ENCODE data around the gene POLR3B.
"Not testable (repeated sequence)": the region's sequence is repeated elsewhere in the genome, so short reads cannot be mapped to it uniquely, and the experiment has no call there.

Gene POLR3B

DNA sequence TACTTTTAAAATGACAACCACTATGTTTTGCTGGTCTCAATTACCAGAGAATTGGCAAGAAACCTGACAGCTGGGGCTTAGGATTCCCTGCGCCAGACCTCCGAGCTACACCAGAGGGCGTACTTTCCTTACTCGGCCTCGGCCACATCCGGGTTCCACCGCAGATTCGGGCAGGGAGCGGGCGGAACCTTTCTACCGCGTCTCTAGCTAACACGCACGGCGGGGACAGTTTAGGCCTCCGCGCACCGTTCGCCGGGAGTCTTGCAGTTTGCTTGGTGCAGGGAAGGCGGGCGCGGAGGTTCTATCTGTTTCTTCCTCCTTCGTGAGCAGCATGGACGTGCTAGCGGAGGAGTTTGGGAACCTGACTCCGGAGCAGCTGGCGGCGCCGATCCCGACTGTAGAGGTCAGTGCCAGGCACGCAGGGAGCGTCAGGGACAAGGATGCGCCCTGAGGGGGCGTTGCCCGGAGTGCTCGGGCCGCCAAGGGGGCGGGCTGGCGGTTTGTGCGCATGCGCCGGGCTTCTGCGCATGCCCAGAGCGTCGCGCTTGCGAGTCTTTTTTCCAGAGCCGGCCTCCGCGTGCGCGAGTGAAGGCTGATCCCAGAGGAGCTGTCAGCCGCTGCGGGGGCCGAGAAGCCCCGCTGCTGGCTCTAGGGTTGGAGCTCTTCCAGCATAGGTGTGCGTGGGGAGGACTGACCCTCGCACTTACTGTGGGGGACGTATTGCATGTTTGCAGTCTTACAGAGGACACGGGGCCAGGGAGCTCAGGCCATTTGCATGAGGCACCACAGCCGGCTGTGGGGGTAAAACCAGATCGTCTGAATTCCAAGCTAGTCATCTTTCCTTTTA is at the start of gene POLR3B:
POLR3B (plus strand) TSS at position 200 of the 847 bp plus-strand sequence; CDS start at position 332, 132 bp downstream.
- peak; percentile 93 for DNase-seq

DNA sequence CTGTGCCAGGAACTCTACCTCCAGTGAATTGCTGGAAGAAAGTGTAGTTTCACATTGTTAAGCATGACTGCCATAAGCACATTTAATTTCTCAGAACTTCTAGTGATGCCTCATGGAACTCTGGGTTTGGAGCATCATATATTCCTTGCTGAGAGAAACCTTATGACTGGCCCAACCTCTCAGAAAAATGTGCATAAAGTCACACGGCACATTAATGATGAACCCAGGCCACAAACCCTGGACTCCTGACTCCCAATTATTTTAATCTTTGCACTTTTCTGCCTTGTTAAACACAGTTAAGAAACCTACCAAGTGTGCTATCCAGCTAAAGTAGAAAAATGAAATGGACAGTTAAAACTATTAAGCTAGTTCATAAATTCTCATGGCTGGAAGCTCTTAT is 49.4 kb upstream of the POLR3B start:
- DNase-seq = no peak

DNA sequence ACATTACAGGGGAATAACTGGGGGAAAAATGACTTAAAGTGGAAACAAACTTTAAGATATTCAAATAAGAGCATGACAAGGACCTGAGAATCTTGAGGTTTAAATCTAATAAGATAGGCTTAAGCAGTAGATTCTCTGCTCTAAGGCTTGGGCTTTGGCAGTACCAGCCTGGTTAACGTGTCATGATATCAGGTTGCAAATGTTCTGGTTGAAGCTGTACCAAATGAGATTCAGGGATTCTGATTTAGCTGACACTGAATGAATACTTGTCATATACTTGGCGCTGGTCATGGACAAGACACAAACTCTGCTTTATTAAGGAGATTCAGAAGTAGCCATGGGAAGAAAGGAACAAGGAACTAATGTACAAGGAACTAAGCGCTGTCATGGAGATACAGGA is 48.9 kb upstream of the POLR3B start:
- no peak for DNase-seq

DNA sequence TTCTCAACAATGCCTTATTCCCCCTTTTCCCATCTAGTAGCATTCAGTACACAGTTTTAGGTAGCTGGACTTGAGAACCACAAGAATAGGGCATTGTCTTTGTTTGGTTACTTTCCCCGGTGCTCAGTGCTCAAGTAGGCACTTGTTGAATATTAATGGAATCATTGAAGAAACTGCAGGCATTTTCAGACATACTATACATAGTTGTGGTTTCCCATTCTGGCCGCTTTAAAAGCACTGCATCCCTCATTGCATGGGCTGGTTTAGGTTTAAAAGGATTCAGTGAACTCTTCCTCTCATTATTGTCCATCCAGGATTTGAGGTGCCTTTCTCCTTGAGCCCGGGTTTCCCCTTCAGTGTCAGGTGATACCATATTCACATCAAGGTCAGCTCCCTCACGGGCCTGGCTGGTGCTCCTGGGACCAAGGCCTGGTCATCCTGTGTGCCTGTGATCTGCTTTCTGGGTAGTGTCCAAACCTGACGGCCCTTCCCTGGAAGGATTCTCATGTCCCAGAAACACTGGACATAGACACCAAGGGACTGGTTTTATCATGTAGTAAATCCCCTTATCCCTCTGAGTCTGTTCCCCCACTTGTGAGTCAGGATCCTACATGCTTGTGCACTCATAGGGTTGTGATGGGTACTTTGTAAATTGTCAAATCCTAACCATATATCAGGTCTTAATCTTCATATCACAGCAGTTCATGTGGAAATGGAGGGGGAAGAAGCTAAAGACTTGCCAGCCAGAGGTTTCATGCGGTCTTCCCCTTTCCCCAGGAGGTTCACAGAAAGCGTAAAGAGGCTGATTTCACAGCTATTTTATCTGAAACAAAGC is 47.7 kb upstream of the POLR3B start:
- no peak for DNase-seq

DNA sequence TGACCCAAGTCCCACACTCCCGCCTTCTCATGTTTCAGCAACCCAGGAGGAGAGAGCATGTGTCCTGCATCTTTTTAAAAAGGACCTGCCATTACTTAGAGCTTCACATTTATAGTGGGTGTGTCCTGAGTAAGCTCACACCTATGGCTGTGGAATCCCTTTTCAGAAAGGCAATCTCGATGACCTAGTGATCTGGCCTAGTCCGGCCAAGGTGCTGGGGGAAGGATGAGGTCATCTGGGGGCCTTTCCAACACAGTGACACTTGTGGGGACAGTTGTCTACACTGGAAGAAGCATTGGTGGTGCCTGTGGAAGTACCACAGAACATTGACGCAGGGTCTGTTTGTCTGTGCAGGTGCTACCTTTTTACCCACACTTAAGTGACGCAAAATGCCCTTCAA is 46.9 kb upstream of the POLR3B start:
- DNase-seq = no peak

DNA sequence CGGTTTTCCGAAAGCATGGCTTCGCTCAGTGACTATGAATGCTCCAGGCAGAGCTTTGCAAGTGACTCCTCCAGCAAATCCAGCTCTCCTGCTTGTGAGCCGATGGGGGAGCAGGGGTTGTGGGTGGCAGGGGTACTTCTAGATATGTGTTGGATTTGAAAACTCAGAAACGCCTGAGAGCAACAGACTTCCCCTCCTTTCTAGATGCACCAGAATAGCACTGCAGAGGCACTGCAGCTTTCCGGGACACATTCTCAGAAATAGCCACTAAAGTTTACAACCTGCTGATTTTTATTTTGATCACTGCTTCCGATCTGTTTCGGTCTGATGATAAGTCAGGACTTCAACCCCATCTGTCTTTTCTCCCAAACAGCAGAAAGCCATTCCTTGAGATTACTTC is 46.4 kb upstream of the POLR3B start:
- DNase-seq = no peak

DNA sequence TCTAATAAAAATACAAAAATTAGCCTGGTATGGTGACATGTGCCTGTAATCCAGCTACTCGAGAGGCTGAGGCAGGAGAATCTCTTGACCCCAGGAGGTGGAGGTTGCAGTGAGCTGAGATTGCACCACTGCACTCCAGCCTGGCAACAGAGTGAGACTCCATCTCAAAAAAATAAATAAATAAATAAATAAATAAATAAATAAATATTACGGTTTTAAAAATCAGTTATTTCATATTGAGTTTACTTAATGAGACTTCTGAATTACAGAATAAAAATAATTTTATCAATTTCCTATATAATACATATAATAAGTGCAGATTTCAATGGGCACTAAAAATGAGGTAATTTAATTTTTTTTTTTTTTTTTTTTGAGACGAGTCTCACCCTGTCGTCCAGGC is 44.1 kb upstream of the POLR3B start:
- DNase-seq = not testable (repeated sequence)

DNA sequence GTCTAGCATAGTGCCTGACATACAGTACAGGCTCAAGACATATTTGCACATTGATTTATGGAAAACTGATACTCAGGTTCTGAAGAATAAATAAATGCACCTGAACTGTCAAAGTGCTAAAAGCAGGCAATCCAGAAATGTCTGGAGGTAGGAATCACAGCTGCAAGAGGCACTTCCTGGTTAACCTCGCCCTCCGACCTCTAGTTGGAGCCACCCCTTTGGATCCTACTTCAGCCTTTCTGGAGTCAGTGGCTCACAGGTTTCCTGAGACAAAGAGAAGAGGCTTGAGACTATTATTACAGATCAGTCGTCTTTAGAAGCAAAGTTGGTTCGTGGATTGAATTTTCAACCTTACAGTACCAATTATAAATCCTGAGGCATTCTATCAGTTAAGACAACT is 42.0 kb upstream of the POLR3B start:
- no peak for DNase-seq

DNA sequence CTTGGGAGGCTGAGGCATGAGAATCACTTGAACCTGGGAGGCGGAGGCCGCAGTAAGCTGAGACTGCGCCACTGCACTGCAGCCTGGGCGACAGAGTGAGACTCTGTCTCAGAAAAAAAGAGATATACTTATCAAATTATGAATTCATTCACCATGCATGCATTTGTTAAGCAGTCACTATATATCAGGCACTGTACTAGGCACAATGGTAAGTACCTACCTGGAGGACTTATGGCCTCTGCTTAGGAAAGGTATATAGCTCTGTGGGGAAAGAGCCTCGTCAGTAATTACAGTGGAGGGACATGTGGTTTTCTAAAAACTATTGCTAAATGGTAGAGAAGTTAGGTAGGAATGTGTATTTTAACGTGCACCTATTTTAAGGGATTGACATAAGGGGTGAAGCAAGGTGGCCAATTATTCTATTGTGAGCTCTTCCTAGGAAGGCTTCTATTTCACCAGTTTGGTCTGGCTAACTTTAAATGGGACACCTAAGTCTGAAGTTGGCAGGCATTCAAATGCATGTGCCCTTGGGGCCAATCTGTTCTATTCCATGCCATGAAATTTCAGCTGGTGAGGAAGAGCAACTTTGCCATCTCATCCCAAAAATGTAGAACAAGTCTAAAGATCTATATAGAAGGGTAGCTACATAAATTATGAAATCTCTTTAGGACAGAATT is 40.0 kb upstream of the POLR3B start:
- no peak for DNase-seq

DNA sequence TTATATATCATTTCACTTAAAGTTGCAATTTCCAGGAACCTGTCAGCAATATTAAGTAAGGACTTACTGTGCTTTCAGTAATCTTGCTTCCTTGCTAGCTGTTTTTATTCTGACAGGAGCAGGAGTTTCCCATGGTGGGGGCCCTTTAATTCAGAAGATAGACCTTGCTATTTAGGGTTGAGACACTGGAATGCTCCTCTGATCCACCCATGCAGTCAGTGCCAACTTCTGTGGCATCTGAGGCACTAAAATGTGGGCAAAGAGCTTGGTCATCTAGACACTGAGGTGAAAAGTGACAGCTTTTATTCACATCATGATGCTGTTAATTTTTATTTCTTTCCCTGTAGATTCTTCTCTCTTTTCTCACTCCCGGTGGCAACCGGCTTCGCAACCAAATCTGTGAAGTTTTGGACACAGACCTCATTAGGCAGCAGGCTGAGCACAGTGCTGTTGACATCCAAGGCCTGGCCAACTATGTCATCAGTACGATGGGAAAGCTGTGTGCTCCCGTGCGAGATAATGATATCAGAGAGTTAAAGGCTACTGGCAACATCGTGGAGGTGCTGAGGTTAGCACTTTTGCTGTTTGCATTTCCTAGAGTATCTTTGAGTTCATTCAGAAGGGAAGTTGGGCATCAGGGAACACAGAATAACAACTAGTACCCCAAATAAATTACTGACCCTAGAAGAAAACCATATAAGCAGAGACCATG is 36.3 kb upstream of the POLR3B start:
- DNase-seq = no peak

DNA sequence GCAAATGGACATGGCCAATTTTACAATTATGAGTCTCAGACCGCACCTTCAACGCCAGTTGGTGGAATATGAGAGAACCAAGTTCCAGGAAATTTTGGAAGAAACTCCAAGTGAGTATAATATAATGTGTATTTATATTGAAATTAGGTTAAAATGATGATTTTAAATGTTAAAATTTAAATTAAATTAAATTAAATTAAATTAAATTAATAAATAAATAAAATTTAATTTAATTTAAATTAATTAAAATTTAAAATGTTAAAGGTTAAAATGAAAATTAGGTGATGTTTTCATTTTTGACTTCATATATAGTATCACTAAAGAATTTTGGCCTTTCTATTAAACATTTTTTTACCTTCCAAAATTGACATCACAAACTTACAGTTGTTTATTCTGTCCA is 34.0 kb upstream of the POLR3B start:
- DNase-seq = no peak

DNA sequence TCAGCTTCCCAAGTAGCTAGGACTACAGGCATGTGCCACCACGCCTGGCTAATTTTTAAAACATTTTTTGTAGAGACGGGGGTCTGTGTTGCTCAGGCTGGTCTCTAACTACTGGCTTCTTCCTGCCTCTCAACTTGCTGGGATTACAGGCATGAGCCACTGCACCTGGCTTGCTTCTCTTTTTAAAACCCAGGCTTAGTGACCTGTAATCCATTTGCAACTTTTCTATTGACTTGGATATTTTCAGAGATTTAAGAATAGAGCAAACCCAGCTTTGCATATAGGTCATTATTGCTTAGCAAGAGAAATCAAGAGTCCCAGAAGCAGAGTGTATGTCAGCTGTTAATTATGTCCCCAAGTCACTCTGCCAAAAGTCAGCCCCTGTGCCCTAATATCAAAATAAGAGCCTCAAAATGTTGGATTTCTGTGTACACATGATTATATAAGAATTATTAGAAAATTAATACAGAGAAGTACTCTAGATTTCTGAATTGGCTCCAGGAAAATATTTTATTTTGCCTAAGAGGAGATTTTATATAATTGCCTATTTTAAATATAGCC is 30.2 kb upstream of the POLR3B start:
- DNase-seq = no peak

DNA sequence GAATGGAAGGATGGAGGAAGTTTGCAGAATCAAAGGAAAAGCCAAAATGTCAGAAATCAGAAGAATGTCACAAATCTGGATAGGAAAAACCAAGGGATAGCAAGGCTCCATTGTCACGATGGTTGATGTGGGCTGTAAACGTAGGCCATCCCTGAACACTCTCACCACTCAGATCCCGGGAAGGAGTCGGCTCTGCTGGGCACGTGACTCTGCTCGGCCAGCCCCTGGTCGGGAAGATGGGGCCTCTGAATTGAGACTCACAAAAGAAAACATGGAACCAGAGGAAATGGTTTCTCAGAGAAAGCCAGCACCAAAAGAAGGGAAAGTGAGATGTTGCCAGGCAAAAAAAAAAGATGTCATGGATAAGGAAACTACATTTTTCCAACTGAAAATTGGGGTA is 28.8 kb upstream of the POLR3B start:
- no peak for DNase-seq

DNA sequence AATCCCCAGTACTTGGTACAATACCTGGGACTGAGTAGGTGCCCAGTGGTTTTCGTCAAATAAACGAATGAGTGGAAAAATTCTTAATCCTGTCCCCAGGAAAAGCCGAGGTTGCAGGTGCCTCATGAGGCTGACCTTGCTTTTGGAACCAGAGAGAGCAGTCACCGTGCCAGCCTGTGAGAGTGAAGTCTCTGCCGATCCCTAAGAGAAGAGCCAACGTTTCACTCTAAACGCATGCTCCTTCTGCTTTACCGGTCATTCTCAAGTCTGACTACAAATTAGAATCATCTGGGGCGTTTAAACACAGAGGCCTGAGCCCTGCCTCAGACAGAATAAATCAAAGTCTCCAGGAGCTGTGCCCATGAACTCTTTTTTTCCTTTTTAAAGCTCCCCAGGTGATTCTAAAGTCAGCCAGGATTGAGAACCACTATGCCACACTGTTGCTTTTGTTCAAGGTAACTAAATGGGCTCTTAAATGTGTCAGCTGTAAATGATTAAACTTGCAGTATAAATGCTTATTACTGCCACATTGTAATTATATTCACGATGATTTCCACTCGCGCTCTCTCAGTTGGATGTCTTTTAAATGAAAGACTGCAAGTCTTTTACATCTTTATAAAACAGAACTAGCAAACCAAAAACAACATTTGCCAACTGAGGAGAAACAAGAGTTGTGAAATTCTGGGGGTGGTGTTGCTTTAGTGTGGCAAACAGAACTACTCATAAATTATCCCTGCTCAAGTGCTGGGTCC is 28.1 kb upstream of the POLR3B start:
- no peak for DNase-seq

DNA sequence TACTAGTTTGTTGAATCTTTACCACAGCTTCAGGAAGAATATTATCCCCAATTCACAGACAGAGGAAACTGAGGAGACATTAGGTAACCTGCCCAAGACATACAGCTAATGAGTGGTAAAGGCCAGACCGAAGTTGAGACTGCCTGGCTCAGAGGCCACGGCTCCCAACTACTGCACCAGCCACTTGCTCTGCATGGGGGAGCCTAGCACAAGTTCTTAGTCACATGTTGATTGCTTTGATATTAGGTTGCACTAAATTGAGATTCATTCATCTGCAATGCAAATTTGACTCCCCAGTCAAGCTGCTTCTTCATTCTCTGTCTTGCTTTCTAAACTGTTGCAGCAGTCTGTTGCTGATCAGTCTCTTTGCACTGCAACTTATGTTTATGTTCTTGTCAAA is 25.9 kb upstream of the POLR3B start:
- no peak for DNase-seq

DNA sequence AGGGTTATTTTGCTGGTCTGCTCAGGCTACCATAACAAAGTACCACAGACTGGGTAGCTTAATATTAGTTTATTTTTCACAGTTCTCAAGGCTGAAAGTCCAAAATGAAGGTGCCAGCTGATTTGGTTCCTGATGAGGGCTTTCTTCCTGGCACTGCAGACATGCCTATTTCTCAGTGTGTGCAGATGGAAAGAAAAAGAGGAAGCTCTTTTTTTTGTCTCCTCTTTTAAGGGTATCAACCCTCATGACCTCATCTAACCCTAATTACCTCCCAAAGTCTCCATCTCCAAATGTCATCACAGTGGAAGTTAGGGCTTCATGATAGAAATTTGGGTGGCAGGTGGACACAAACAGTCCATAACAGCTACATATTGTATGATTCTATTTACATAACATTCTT is 25.0 kb upstream of the POLR3B start:
- peak; percentile 6 to 15 for DNase-seq

DNA sequence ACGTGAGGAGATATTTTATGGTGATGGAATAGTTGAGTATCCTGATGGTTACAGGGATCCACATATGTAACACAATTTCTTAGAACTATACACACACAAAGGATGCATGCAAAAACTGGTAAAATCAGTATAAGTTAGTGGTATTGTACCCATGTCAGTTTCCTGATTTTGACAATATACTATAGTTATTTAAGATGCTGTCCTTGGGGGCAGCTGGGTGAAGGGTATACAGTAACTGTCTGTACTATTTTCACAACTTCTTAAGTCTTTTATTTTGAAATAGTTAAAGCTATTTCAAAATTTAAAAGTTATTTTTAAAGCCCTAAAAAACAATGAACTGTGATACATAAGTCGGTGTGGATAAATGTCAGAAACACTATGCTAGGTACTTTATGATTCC is 24.5 kb upstream of the POLR3B start:
- DNase-seq = no peak

DNA sequence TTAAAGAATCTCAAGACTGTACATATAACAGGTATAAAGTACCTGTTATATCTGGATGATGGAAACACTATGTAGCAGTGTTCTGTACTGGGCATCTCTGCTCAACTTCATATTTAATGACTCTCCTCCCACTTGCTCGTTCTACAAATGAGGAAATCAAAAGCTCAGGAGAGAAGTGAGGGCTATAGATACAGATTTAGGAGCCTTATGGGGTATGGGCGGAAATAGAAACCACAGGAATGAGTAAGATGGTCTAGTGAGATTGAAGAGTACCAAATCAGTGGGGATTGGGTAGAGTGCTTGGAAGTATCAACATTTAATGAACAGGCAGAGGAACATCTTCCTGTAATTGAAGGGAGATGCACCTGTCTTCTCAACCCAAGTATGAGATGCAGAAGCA is 23.8 kb upstream of the POLR3B start:
- peak; percentile 33 to 45 for DNase-seq

DNA sequence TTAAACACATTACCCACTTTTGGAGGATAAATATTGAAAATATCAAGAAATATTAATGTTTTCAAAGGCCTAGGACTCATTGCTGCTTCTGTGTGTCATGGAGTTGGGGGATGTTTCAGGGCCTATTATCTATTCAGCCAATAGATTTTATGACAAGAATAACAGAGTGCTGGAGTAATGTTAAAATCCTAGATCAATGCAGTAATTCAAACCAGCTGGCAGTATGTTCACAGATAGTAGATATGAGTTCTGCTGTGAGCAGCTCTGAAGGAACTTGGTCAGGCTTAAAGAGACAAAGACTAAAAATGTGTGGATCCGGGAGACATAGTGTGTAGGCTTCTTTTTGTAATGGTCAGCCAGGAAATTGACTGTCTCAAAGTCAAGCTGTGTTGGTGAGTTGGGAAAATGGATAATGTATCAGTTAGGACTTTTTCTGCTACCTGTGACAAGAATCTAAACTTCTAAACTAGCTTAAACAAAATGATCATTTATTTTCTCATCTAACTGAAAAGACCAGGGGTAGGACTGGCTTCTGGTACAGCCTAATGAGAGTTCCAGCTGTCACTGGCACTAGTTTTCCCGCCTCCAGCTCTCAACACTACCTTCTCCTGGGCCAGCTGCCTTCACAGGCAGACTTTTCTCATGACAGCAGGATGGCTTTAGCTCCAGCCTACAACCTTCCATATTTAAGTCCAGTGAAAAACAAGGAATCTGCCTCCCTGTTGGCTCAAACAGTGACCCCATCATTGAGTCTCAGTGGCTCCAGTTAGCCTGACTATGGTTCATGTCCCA is 16.3 kb upstream of the POLR3B start:
- DNase-seq = no peak

DNA sequence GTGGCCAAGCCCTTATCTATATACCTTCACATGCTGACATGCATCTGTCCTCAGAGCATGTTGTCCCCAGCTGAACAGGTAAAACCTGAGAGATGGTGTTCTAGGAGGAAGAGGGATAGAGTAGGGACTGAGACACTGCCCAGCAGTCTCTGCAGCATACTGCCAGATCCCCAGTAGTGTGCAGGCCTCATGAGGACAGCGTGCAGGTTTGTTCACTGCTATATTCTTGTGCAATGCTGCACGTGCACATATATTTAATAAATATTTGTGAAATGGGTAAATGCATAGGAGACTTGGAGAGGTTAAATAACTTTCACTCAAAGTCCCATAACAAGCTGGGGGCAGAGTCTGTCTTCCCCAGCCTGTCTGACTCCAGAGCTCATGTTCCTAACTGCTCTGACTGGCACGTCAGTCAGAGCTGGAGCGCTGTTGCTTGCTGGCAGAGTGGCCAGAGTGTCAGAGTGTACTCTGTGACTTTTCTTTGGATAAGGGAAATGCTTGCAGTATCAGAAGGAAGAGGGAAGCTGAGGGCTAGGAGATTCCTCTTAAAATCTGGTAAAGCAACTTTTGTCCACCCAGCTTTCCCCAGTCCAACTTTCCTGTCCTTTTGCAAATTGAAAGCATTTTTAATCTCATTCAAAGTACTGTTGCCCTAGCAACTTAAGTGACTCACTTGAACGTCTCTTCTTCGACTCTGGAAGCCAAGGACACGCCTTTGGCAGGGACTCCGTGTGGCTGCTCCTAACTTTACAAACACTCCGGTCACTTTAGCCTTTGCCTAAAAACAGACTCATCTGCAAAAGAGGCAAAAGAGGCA is 14.9 kb upstream of the POLR3B start:
- DNase-seq = no peak
